Prostate gland (tissue), 2 donors: Measurements from ENCODE around the gene ZNF506.

Experiments used
- POLR2A ChIP-seq: fragments of 450-650 bp; IDR thresholded peaks from one replicate; pipeline ENCODE4 v1.6.1; 2016; ENCODE audit warnings: antibody characterized with exemption, mild to moderate bottlenecking
- POLR2AphosphoS5 ChIP-seq: sonication (generic); formaldehyde crosslinking; IDR thresholded peaks from one replicate; pipeline ENCODE4 v1.6.1; 2017; ENCODE audit warnings: antibody characterized with exemption
- TF ChIP-seq, protein P1 (sequence below), 4 experiments: fragments of 200-600 bp in 2 of 4; fragments of 450-650 bp in 2 of 4; sonication (generic) in 2 of 4; IDR thresholded peaks; 1 replicate in 3 of 4; 2 replicates in 1 of 4; pipeline ENCODE4 v1.5.1; 2016 to 2019; ENCODE audit warnings: antibody characterized with exemption in 4 of 4, mild to moderate bottlenecking in 2 of 4, moderate library complexity in 2 of 4

DNA sequence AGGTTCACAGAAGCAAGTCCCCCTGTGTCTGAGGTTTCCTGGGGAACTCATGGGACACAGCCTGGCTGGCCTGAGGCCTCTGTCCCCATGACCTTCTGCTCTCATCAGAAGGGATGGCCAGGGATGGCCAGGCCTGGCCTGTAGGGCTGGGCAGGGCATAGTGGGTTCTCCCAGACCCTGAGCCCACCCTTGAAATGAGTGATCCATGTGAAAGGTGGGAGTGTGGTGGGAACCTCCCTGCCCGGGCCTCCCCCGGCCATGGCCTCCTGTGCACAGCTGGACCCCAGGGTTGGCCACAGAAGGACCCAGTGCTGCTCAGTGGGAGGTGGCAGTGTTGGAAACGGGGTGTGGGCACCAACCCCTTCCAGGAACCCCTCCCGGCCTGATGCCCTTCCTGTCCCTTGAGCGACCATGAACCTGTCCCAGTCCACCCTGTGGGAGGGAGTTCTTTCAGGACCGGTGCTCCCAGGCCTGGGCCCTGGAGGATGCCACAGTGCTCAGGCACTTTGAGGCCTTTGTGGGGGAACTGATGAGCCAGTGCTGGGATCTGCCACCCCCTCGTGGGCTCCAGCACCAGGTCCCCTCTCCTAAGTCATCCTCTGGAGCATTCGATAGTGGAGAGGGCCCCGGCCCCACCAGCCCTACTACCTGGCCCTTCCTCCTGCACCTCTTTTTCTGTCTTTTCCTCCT is 73.2 kb downstream of the ZNF506 start:
- TF ChIP-seq, protein P1, sequence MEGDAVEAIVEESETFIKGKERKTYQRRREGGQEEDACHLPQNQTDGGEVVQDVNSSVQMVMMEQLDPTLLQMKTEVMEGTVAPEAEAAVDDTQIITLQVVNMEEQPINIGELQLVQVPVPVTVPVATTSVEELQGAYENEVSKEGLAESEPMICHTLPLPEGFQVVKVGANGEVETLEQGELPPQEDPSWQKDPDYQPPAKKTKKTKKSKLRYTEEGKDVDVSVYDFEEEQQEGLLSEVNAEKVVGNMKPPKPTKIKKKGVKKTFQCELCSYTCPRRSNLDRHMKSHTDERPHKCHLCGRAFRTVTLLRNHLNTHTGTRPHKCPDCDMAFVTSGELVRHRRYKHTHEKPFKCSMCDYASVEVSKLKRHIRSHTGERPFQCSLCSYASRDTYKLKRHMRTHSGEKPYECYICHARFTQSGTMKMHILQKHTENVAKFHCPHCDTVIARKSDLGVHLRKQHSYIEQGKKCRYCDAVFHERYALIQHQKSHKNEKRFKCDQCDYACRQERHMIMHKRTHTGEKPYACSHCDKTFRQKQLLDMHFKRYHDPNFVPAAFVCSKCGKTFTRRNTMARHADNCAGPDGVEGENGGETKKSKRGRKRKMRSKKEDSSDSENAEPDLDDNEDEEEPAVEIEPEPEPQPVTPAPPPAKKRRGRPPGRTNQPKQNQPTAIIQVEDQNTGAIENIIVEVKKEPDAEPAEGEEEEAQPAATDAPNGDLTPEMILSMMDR (IDR thresholded peaks at IDR 0.05) = no peak
- TF ChIP-seq POLR2A (no peak), POLR2AphosphoS5 (no peak)
